Measurements from ENCODE around the gene GNB3. TPM values are rescaled to one million over a fixed set of nuclear protein-coding genes. Genes with fewer than 3 reads are reported as not detected.

GNB3 gene
- total RNA-seq, 1 experiment from 2014 or later: 3.9 TPM

- Mint-ChIP-seq H3K27me3 (ENCODE audit: insufficient read depth, unreplicated experiment) (peaks cover 22% of the 10 kb centered on the region), H3K9me3 (ENCODE audit: unreplicated experiment) (no peaks in the 10 kb centered on the region), H3K36me3 (ENCODE audit: insufficient read depth, unreplicated experiment) (peaks cover 11% of the 10 kb centered on the region), H3K4me3 (ENCODE audit: unreplicated experiment) (peak overlapping the region; percentile 94), H3K4me1 (ENCODE audit: low read depth, unreplicated experiment) (peaks cover 14% of the 10 kb centered on the region), H3K27ac (ENCODE audit: unreplicated experiment) (no peak overlapping the region)
- Histone ChIP-seq H3K36me3 (ENCODE audit: control insufficient read depth, insufficient read depth, low read length) (no peaks in the 10 kb centered on the region; the same call in 1 of the 2 replicates), H3K4me3 (ENCODE audit: low read depth, low read length) (no peak overlapping the region), H3K27me3 (replicated peaks; ENCODE audit: control insufficient read depth, insufficient read depth, low read length) (no peaks in the 10 kb centered on the region; the same call in 1 of the 2 replicates), H3K4me1 (peaks cover 23% of the 10 kb centered on the region), H3K9me3 (no peaks in the 10 kb centered on the region)
- intact Hi-C loops (cut with micrococcal nuclease; ENCODE audit: unreplicated experiment): loop anchor here (5.0 kb wide), 2 partner anchors 210 to 255 kb away; no protein-coding TSS in a partner anchor
- TF ChIP-seq, protein P1, sequence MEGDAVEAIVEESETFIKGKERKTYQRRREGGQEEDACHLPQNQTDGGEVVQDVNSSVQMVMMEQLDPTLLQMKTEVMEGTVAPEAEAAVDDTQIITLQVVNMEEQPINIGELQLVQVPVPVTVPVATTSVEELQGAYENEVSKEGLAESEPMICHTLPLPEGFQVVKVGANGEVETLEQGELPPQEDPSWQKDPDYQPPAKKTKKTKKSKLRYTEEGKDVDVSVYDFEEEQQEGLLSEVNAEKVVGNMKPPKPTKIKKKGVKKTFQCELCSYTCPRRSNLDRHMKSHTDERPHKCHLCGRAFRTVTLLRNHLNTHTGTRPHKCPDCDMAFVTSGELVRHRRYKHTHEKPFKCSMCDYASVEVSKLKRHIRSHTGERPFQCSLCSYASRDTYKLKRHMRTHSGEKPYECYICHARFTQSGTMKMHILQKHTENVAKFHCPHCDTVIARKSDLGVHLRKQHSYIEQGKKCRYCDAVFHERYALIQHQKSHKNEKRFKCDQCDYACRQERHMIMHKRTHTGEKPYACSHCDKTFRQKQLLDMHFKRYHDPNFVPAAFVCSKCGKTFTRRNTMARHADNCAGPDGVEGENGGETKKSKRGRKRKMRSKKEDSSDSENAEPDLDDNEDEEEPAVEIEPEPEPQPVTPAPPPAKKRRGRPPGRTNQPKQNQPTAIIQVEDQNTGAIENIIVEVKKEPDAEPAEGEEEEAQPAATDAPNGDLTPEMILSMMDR (IDR thresholded peaks at IDR 0.05; ENCODE audit: insufficient read depth in 1 of 2, low read depth in 1 of 2, low read length in 1 of 2, severe bottlenecking in 1 of 2, unreplicated experiment in 1 of 2): no peak
- POLR2A ChIA-PET: interaction anchor here (0.6 to 1.0 kb wide), 3 partner anchors 11 to 74 kb away, joined by 3 read pairs; no protein-coding TSS in a partner anchor
- CTCF ChIA-PET: interaction anchor here (0.5 to 2.4 kb wide), 6 partner anchors 8 to 74 kb away, joined by 3 to 8 read pairs (median 4); partner anchors contain the start of genes CDCA3, MLF2 and USP5
- peak; percentile 81 to 88 for DNase-seq
- no TSS peak for BruUV-seq (replicated peaks)
Measured at GRCh38 chr12:6827437-6827911, 13.3 kb upstream of the GNB3 start.

DNA sequence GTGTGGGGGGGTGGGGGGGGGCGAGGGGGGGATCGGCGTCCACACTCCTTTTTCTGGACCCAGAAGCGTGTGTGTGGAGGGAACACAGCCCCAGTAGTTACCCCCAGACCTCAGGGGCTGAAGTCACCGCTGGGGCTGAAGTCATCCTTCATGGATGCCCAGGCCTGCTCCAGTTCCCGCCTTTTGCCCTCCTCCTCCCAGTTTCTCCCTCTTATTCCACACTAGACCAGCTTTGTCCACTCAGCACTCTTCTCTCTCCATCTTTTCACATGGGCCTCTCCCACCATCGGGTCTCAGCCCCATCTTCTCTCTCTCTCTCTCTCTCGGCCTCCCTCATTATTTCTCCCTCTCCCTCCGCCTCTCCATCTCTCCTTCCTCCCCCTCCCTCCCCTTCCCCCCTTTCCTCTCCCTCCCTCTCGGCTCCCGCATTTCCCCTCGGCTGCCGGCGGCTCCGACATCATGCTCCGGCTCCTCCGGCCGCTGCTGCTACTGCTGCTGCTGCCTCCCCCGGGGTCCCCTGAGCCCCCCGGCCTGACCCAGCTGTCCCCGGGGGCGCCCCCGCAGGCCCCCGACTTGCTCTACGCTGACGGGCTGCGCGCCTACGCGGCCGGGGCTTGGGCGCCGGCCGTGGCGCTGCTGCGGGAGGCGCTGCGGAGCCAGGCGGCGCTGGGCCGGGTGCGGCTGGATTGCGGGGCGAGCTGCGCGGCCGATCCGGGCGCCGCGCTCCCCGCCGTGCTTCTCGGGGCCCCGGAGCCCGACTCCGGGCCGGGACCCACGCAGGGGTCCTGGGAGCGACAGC, 12.5 kb upstream of the GNB3 start, which contains the start of gene P3H3:
Gene P3H3, plus strand, starts transcription at position 426 of the 799 bp plus-strand sequence. Its CDS starts 34 bp downstream, at position 460.
- Mint-ChIP-seq H3K36me3 (ENCODE audit: insufficient read depth, unreplicated experiment) (peaks cover 11% of the 10 kb centered on the region), H3K4me1 (ENCODE audit: low read depth, unreplicated experiment) (peaks cover 14% of the 10 kb centered on the region), H3K4me3 (ENCODE audit: unreplicated experiment) (peak within 1 kb of the TSS; percentile 94), H3K9me3 (ENCODE audit: unreplicated experiment) (no peaks in the 10 kb centered on the region), H3K27ac (ENCODE audit: unreplicated experiment) (peak within 1 kb of the TSS; percentile 95), H3K27me3 (ENCODE audit: insufficient read depth, unreplicated experiment) (peaks cover 18% of the 10 kb centered on the region)
- TF ChIP-seq, protein P1 (IDR thresholded peaks at IDR 0.05; ENCODE audit: insufficient read depth in 1 of 2, low read depth in 1 of 2, low read length in 1 of 2, severe bottlenecking in 1 of 2, unreplicated experiment in 1 of 2): no peak
- intact Hi-C loops (cut with micrococcal nuclease; ENCODE audit: unreplicated experiment): loop anchor here (5.0 kb wide), 2 partner anchors 211 to 256 kb away; no protein-coding TSS in a partner anchor
- H3K9me3 ChIP-seq: no peaks in the 10 kb centered on the region
- POLR2A ChIA-PET: interaction anchor here (0.6 to 1.9 kb wide), 3 partner anchors 12 to 64 kb away, joined by 3 to 9 read pairs (median 3); partner anchors contain the start of genes CDCA3 and USP5
- BruUV-seq (replicated peaks): no TSS peak
- DNase-seq: peak in 1 of 2 experiments; percentile 63
- H3K27me3 ChIP-seq (replicated peaks; ENCODE audit: control insufficient read depth, insufficient read depth, low read length): no peaks in the 10 kb centered on the region; the same call in 1 of the 2 replicates
- H3K36me3 ChIP-seq (ENCODE audit: control insufficient read depth, insufficient read depth, low read length): no peaks in the 10 kb centered on the region; the same call in 1 of the 2 replicates
- CTCF ChIA-PET: interaction anchor here (0.5 to 2.4 kb wide), 7 partner anchors 11 to 382 kb away, joined by 3 to 8 read pairs (median 4); partner anchors contain the start of genes CDCA3, MLF2 and USP5
- H3K4me3 ChIP-seq (ENCODE audit: low read depth, low read length): peak within 1 kb of the TSS; percentile 97
- peaks cover 18% of the 10 kb centered on the region for H3K4me1 ChIP-seq

All from Caco-2 (cell line).